Measurements from ENCODE around the gene STPG4.

DNA sequence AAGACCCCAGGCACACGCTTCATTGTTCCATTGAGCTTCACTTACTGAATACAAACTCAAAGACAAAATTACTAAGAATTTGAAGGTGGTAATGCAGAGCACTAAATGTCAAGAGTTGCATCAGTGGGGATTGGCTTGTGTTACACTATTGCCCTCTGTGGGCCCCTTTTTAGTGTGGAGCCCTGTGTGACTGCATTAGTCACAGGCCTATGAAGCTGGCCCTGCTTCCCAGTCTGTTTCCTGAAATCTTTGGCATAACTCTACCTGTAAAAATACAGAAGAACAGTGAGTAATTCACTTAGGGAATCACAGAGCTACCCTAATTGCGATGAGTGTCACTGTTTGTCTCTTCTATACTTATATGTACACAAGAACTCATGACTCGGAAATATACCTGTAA is 40.0 kb upstream of the STPG4 start:
- TF ChIP-seq, protein P1, sequence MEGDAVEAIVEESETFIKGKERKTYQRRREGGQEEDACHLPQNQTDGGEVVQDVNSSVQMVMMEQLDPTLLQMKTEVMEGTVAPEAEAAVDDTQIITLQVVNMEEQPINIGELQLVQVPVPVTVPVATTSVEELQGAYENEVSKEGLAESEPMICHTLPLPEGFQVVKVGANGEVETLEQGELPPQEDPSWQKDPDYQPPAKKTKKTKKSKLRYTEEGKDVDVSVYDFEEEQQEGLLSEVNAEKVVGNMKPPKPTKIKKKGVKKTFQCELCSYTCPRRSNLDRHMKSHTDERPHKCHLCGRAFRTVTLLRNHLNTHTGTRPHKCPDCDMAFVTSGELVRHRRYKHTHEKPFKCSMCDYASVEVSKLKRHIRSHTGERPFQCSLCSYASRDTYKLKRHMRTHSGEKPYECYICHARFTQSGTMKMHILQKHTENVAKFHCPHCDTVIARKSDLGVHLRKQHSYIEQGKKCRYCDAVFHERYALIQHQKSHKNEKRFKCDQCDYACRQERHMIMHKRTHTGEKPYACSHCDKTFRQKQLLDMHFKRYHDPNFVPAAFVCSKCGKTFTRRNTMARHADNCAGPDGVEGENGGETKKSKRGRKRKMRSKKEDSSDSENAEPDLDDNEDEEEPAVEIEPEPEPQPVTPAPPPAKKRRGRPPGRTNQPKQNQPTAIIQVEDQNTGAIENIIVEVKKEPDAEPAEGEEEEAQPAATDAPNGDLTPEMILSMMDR (IDR thresholded peaks at IDR 0.05), result no peak
- TF ChIP-seq POLR2A (IDR thresholded peaks at IDR 0.05) (no peak), EP300 (IDR thresholded peaks at IDR 0.05) (no peak), POLR2AphosphoS5 (IDR thresholded peaks at IDR 0.05) (no peak)

Data from upper lobe of left lung (tissue), 4 donors.